ENCODE data around the gene PNRC1. TPM values are rescaled to one million over a fixed set of nuclear protein-coding genes. Genes with fewer than 3 reads are reported as not detected.
A peak's percentile ranks its signal among the peaks of the same experiment; 100 is the strongest.

The PNRC1 gene
- total RNA-seq, 1 donor from 2014 or later, result 183 TPM

DNA sequence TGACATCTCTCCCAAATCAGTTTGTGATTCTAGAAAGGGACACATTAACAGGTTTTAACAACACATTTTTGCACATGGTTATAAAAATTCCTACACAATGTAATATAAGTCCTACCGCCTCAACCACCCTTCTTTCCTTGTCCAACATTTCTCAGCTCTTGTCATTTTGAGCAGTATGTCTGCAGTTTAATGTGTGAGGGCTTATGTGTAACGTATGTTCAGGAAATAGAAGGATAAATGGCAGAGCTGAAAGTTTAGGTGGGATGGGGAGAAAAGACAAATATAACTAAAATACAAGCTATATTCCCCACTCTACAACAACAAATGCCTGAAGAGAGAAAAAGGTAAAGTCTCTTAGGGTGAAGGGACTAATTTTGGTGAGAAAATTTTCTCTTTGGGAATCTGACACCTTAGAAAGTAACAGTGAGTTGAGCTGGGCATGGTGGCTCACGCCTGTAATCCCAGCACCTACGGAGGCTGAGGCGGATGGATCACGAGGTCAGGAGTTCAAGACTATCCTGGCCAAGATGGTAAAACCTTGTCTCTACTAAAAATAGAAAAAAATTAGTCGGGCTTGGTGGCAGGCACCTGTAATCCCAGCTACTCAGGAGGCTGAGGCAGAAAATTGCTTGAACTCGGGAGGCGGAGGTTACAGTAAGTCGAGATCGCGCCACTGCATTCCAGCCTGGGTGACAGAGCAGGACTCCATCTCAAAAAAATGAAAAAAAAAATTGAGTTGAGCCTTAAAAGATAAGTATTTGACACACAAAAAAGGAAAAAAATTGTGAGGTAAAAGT lies 5.1 kb downstream of the PNRC1 start:
- no peak overlapping the region for H3K4me3 ChIP-seq
- H3K27ac ChIP-seq, result no peak overlapping the region
- intact Hi-C loops (cut with DNase I), result no loop called here
- DNase-seq, result no peak
- TF ChIP-seq CTCF (IDR thresholded peaks at IDR 0.05), result no peak
- peaks cover 38% of the 10 kb centered on the region for H3K4me1 ChIP-seq
- no peaks in the 10 kb centered on the region for H3K27me3 ChIP-seq
- peaks cover 33% of the 10 kb centered on the region for H3K36me3 ChIP-seq
- no peaks in the 10 kb centered on the region for H3K9me3 ChIP-seq
- ATAC-seq, result no peak

GRCh38 chr6:89087881-89088280 lies 7.3 kb downstream of the PNRC1 start:
- DNase-seq (no peak), ATAC-seq (peak; percentile 54)
- Histone ChIP-seq H3K27me3 (no peaks in the 10 kb centered on the region), H3K27ac (no peak overlapping the region), H3K4me1 (peaks cover 38% of the 10 kb centered on the region), H3K9me3 (no peaks in the 10 kb centered on the region), H3K4me3 (no peak overlapping the region), H3K36me3 (peaks cover 33% of the 10 kb centered on the region)
- TF ChIP-seq CTCF (IDR thresholded peaks at IDR 0.05), result no peak
- intact Hi-C loops (cut with DNase I), result no loop called here

- ATAC-seq (no peak), DNase-seq (no peak)
- H3K36me3 ChIP-seq, result no peaks in the 10 kb centered on the region
- TF ChIP-seq CTCF (IDR thresholded peaks at IDR 0.05), result no peak
- no peak overlapping the region for H3K27ac ChIP-seq
- H3K9me3 ChIP-seq, result no peaks in the 10 kb centered on the region
- no peaks in the 10 kb centered on the region for H3K27me3 ChIP-seq
- no peaks in the 10 kb centered on the region for H3K4me1 ChIP-seq
- intact Hi-C loops (cut with DNase I), result no loop called here
- H3K4me3 ChIP-seq, result no peak overlapping the region
Observed at GRCh38 chr6:89098461-89098860, 17.9 kb downstream of the PNRC1 start.

DNA sequence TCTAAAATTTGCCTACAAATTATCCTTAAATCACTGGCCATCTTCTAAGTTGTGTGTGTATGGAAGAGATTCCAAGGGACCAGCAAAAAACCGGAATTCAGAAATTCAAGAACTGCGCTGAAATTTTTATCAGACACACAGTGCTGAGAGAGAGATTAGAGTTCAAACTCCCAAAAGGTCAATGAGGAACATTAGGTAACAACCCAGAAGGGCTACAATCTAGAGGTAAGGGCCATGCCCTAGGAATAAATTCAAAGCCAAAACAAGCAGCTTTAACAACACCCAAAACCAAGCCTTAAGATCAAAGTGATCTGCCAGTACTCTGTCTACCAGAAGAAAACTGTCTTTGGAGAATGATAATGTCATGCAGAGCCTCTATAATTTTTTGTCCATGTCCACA lies 19.6 kb downstream of the PNRC1 start:
- H3K4me1 ChIP-seq, result no peaks in the 10 kb centered on the region
- no peaks in the 10 kb centered on the region for H3K27me3 ChIP-seq
- H3K4me3 ChIP-seq, result no peak overlapping the region
- H3K27ac ChIP-seq, result no peak overlapping the region
- H3K9me3 ChIP-seq, result no peaks in the 10 kb centered on the region
- DNase-seq (no peak), ATAC-seq (no peak)
- intact Hi-C loops (cut with DNase I), result no loop called here
- H3K36me3 ChIP-seq, result no peaks in the 10 kb centered on the region
- TF ChIP-seq CTCF (IDR thresholded peaks at IDR 0.05), result no peak

DNA sequence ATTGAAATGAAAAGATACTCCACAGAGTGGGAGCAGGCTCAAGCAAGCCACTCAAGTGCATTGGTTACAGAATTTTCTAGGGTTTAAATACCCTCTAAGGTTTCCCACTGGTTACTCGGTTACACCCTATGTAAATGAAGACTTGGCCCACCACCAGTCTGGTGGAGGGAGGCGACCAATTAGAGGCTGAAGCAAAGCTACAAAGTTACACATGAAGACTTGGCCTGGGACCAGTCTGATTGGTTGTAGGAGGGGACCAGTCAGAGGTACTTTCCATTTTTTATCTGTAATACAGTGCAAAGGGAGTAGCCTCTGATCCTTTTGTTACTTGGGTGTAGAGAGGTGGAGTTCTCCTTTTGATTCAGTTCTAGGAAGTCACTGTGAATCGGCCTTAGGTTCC lies 29.7 kb downstream of the PNRC1 start:
- no peaks in the 10 kb centered on the region for H3K27me3 ChIP-seq
- no peak for TF ChIP-seq CTCF (IDR thresholded peaks at IDR 0.05)
- H3K36me3 ChIP-seq, result no peaks in the 10 kb centered on the region
- no peak for DNase-seq
- intact Hi-C loops (cut with DNase I), result no loop called here
- H3K4me1 ChIP-seq, result no peaks in the 10 kb centered on the region
- H3K27ac ChIP-seq, result no peak overlapping the region
- H3K9me3 ChIP-seq, result no peaks in the 10 kb centered on the region
- no peak overlapping the region for H3K4me3 ChIP-seq
- ATAC-seq, result no peak
